HepG2 (cell line): ENCODE measurements around the gene NEK6. TPM values are rescaled to one million over a fixed set of nuclear protein-coding genes. Genes with fewer than 3 reads are reported as not detected.

Experiments used
- ARID2 ChIP-seq: sonication (generic); formaldehyde crosslinking; IDR thresholded peaks from 2 replicates; pipeline ENCODE4 v1.8.1; 2022; ENCODE audit warnings: mild to moderate bottlenecking, missing genetic modification reagents, borderline replicate concordance
- IRF1 ChIP-seq: sonication (generic); formaldehyde crosslinking; IDR thresholded peaks from 2 replicates; pipeline ENCODE4 v1.4.0; 2020; ENCODE audit warnings: low read depth, mild to moderate bottlenecking, missing genetic modification reagents
- MIER3 ChIP-seq: IDR thresholded peaks from 2 replicates; pipeline ENCODE4 v1.6.1; 2016; ENCODE audit warnings: missing compliant biosample characterization, borderline replicate concordance
- RBAK ChIP-seq: sonication (generic); formaldehyde crosslinking; IDR thresholded peaks from 2 replicates; pipeline ENCODE4 v1.5.1; 2020; ENCODE audit warnings: mild to moderate bottlenecking, missing genetic modification reagents
- RFXAP ChIP-seq: sonication (generic); formaldehyde crosslinking; IDR thresholded peaks from 2 replicates; pipeline ENCODE4 v1.4.0; 2020; ENCODE audit warnings: missing genetic modification reagents, borderline replicate concordance
- TAF1 ChIP-seq: sonication (generic); formaldehyde crosslinking; IDR thresholded peaks from 2 replicates; pipeline ENCODE4 v1.4.0; 2020; ENCODE audit warnings: missing genetic modification reagents
- ZEB1 ChIP-seq: IDR thresholded peaks from 2 replicates; pipeline ENCODE4 v1.6.1; 2012; ENCODE audit warnings: mild to moderate bottlenecking, low read depth, inconsistent platforms; ENCODE audit not compliant: insufficient replicate concordance
- ZFP1 ChIP-seq: IDR thresholded peaks from 2 replicates; pipeline ENCODE4 v1.6.1; 2016
- ZFP36L1 ChIP-seq: sonication (generic); formaldehyde crosslinking; IDR thresholded peaks from 2 replicates; pipeline ENCODE4 v1.8.0; 2022; ENCODE audit warnings: mild to moderate bottlenecking, missing genetic modification reagents, moderate library complexity
- ZNF224 ChIP-seq: sonication (generic); formaldehyde crosslinking; IDR thresholded peaks from 2 replicates; pipeline ENCODE4 v1.5.0; 2020; ENCODE audit warnings: mild to moderate bottlenecking, missing genetic modification reagents
- ZNF572 ChIP-seq: sonication (generic); formaldehyde crosslinking; IDR thresholded peaks from 2 replicates; pipeline ENCODE4 v1.5.1; 2020; ENCODE audit warnings: mild to moderate bottlenecking, missing genetic modification reagents
- ZNF646 ChIP-seq: sonication (generic); formaldehyde crosslinking; IDR thresholded peaks from 2 replicates; pipeline ENCODE4 v1.9.0; 2021; ENCODE audit warnings: mild to moderate bottlenecking, missing genetic modification reagents
- ZNF746 ChIP-seq: sonication (generic); formaldehyde crosslinking; IDR thresholded peaks from 2 replicates; pipeline ENCODE4 v1.8.0; 2022; ENCODE audit warnings: mild to moderate bottlenecking, missing genetic modification reagents
- ZNF788 ChIP-seq: sonication (generic); formaldehyde crosslinking; IDR thresholded peaks from 2 replicates; pipeline ENCODE4 v1.5.0; 2020; ENCODE audit warnings: mild to moderate bottlenecking, missing genetic modification reagents, borderline replicate concordance
- polyA plus RNA-seq, 8 experiments: library from polyadenylated mRNA; depleted of rRNA in 3 of 8; stranded (reverse) in 7 of 8; unstranded in 1 of 8; fragments of >200 nt; fragmentation: Illumina TruSeq in 4 of 8; extraction: Trizol in 4 of 8; gene quantifications; 2 replicates each; pipeline versions ENCODE4 v1.2.1 to v1.2.3, GENCODE V29; 2011 to 2016; ENCODE audit warnings: low read depth in 4 of 8, missing spikeins in 1 of 8, mixed read lengths in 1 of 8; ENCODE audit not compliant: insufficient read depth in 1 of 8
- total RNA-seq, 5 experiments: library from RNA; depleted of rRNA; stranded (reverse); fragments of >200 nt; fragmentation: Illumina TruSeq; extraction: Trizol; gene quantifications; 2 replicates each; pipeline ENCODE4 v1.2.3, GENCODE V29; 2016; ENCODE audit warnings: low read depth in 1 of 5
- TF ChIP-seq, protein P1 (sequence below): sonication (generic); formaldehyde crosslinking; IDR thresholded peaks from 2 replicates; pipeline ENCODE4 v1.4.0; 2020; ENCODE audit warnings: low read depth, missing genetic modification reagents
- TF ChIP-seq, protein P2 (sequence below): sonication (generic); formaldehyde crosslinking; IDR thresholded peaks from 2 replicates; pipeline ENCODE4 v1.4.0; 2020; ENCODE audit warnings: missing genetic modification reagents

The NEK6 gene
- total and polyA plus RNA-seq, 2 of the 13 experiments (the other 11 are each of a cell fraction or from before 2014, with no cell fraction given), result 30.4 to 119 TPM

DNA sequence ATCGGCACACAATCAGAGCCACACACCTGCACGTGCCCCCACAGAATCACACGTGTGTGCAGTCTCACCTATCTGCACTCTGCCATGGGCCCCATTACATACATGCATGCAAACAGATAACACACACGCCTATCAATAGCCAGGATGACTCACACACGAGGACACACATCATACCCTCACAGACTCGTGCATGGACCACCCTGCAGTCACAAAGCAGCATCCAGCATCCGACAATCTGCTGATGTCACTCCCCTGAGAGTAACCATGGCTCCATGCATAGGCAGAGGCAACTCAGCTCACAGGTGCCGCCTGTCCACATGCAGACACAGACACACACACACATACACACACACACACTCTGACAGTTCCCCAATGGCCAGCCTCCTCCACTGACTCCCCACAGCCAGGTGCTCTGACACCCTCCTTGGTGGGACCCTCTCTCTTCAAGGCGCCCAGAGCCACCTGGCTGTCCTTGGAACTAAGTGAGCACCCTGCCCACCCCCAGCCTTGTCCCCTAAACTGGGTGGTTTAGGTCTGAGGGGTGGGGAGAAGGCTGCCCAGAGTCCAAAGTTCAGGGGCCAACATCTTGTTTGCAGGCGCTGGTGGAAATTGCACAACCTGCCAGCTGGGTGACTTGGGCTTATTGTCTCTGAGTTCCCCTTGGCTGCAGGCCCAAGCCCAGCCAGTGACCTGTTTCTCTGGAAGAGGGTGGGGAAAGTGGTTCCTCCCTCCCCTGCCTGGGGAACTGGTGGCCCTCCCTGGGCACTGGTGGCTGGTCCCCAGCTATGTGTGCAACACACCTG is 34.6 kb upstream of the NEK6 start (continued):
- TF ChIP-seq ZNF646 (CRISPR knock-in tag), result peak; percentile 95
- TF ChIP-seq RBAK (CRISPR knock-in tag), result 0 out of 2 replicates have a peak, but pooled peaks have one; percentile 34
- peak; percentile 93; the same call in 1 of the 2 replicates for TF ChIP-seq ZNF788
- peak; percentile 65; the same call in 1 of the 2 replicates for TF ChIP-seq ZFP36L1
- TF ChIP-seq ZFP1 (CRISPR knock-in tag), result peak; percentile 87
- peak; percentile 80; the same call in 1 of the 2 replicates for TF ChIP-seq ZNF572 (CRISPR knock-in tag)
- peak; percentile 86 for TF ChIP-seq ZEB1
- peak; percentile 72; the same call in 1 of the 2 replicates for TF ChIP-seq MIER3
- TF ChIP-seq, protein P1, sequence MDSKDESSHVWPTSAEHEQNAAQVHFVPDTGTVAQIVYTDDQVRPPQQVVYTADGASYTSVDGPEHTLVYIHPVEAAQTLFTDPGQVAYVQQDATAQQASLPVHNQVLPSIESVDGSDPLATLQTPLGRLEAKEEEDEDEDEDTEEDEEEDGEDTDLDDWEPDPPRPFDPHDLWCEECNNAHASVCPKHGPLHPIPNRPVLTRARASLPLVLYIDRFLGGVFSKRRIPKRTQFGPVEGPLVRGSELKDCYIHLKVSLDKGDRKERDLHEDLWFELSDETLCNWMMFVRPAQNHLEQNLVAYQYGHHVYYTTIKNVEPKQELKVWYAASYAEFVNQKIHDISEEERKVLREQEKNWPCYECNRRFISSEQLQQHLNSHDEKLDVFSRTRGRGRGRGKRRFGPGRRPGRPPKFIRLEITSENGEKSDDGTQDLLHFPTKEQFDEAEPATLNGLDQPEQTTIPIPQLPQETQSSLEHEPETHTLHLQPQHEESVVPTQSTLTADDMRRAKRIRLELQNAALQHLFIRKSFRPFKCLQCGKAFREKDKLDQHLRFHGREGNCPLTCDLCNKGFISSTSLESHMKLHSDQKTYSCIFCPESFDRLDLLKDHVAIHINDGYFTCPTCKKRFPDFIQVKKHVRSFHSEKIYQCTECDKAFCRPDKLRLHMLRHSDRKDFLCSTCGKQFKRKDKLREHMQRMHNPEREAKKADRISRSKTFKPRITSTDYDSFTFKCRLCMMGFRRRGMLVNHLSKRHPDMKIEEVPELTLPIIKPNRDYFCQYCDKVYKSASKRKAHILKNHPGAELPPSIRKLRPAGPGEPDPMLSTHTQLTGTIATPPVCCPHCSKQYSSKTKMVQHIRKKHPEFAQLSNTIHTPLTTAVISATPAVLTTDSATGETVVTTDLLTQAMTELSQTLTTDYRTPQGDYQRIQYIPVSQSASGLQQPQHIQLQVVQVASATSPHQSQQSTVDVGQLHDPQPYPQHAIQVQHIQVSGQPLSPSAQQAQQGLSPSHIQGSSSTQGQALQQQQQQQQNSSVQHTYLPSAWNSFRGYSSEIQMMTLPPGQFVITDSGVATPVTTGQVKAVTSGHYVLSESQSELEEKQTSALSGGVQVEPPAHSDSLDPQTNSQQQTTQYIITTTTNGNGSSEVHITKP, result peak; percentile 95
- TF ChIP-seq ARID2, result peak; percentile 71; the same call in 1 of the 2 replicates
- peak; percentile 84; the same call in 1 of the 2 replicates for TF ChIP-seq RFXAP (CRISPR knock-in tag)
- no peak for TF ChIP-seq TAF1
- TF ChIP-seq, protein P2, sequence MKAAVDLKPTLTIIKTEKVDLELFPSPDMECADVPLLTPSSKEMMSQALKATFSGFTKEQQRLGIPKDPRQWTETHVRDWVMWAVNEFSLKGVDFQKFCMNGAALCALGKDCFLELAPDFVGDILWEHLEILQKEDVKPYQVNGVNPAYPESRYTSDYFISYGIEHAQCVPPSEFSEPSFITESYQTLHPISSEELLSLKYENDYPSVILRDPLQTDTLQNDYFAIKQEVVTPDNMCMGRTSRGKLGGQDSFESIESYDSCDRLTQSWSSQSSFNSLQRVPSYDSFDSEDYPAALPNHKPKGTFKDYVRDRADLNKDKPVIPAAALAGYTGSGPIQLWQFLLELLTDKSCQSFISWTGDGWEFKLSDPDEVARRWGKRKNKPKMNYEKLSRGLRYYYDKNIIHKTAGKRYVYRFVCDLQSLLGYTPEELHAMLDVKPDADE (CRISPR knock-in tag), result no peak
- no peak for TF ChIP-seq ZNF224
- peak; percentile 99 for TF ChIP-seq ZNF746
- TF ChIP-seq IRF1, result no peak
